GM12878 (cell line): Measurements from ENCODE around the gene C1QTNF9. TPM values are rescaled to one million over a fixed set of nuclear protein-coding genes. Genes with fewer than 3 reads are reported as not detected.

ENCODE experiments used
- EED ChIP-seq: sonication (generic); IDR thresholded peaks from 2 replicates; pipeline ENCODE4 v1.6.1; 2016; ENCODE audit warnings: antibody characterized with exemption, low read depth
- HDAC6 ChIP-seq: fragments of 200-600 bp; sonication (generic); IDR thresholded peaks from one replicate; pipeline ENCODE4 v1.8.0; 2017; ENCODE audit warnings: antibody characterized with exemption; ENCODE audit not compliant: unreplicated experiment
- KAT2A ChIP-seq: conservative IDR thresholded peaks from 2 replicates; pipeline ENCODE4 v1.6.1; 2011; ENCODE audit warnings: low read depth, low read length; ENCODE audit not compliant: control insufficient read depth
- MEF2A ChIP-seq: IDR thresholded peaks from 2 replicates; pipeline ENCODE4 v1.6.1; 2011; ENCODE audit warnings: low read depth, mild to moderate bottlenecking, low read length, moderate library complexity; ENCODE audit not compliant: insufficient read depth
- NFYA ChIP-seq: IDR thresholded peaks from 2 replicates; pipeline ENCODE4 v1.6.1; 2011; ENCODE audit warnings: low read depth, mild to moderate bottlenecking, low read length, improper control_type of control experiment, borderline replicate concordance
- NR2C1 ChIP-seq: fragments of 450-650 bp; IDR thresholded peaks from 2 replicates; pipeline ENCODE4 v1.6.1; 2017; ENCODE audit warnings: antibody characterized with exemption, mild to moderate bottlenecking, moderate library complexity
- NR2C2 ChIP-seq: IDR thresholded peaks from 2 replicates; pipeline ENCODE4 v1.6.1; 2011; ENCODE audit warnings: borderline replicate concordance, low read depth; ENCODE audit not compliant: control insufficient read depth, insufficient read length
- RAD51 ChIP-seq: fragments of 450-650 bp; IDR thresholded peaks from 2 replicates; pipeline ENCODE4 v1.6.1; 2016; ENCODE audit warnings: moderate library complexity, mild to moderate bottlenecking, inconsistent platforms
- RCOR1 ChIP-seq: conservative IDR thresholded peaks from 2 replicates; pipeline ENCODE4 v1.6.1; 2012; ENCODE audit warnings: low read depth, low read length, improper control_type of control experiment
- SUZ12 ChIP-seq: fragments of 200-600 bp; sonication (generic); IDR thresholded peaks from one replicate; pipeline ENCODE4 v1.6.1; 2018; ENCODE audit warnings: antibody characterized with exemption, mild to moderate bottlenecking; ENCODE audit not compliant: unreplicated experiment
- TCF12 ChIP-seq: IDR thresholded peaks from 2 replicates; pipeline ENCODE4 v1.6.1; 2011; ENCODE audit warnings: low read depth, mild to moderate bottlenecking, low read length
- WRNIP1 ChIP-seq: IDR thresholded peaks from 2 replicates; pipeline ENCODE4 v1.6.1; 2011; ENCODE audit warnings: low read depth, low read length, improper control_type of control experiment, borderline replicate concordance
- ZNF217 ChIP-seq: fragments of 450-650 bp; IDR thresholded peaks from 2 replicates; pipeline ENCODE4 v1.6.1; 2017; ENCODE audit warnings: antibody characterized with exemption, mild to moderate bottlenecking
- ZZZ3 ChIP-seq: IDR thresholded peaks from 2 replicates; pipeline ENCODE4 v1.6.1; 2011; ENCODE audit warnings: low read depth; ENCODE audit not compliant: control insufficient read depth, insufficient read length
- polyA plus RNA-seq, 11 experiments: library from polyadenylated mRNA; depleted of rRNA in 4 of 11; unstranded in 6 of 11; stranded (reverse) in 5 of 11; fragments of >200 nt; fragmentation: Nextera tagmentation in 4 of 11; fragmentation: Illumina TruSeq in 1 of 11; extraction: Ambion mirVana in 4 of 11; extraction: Trizol in 1 of 11; gene quantifications; 1 replicate in 1 of 11; 2 replicates in 10 of 11; pipeline versions ENCODE4 v1.2.1 to v1.2.3, GENCODE V29; 2011 to 2016; ENCODE audit warnings: inconsistent platforms in 2 of 11, missing spikeins in 2 of 11, low read depth in 1 of 11
- total RNA-seq, 4 experiments: library from RNA; depleted of rRNA in 3 of 4; stranded (reverse); fragments of >200 nt in 3 of 4; fragmentation: Illumina TruSeq in 1 of 4; extraction: Trizol in 1 of 4; gene quantifications; 2 replicates each; pipeline versions ENCODE4 v1.2.1 to v1.2.3, GENCODE V29; 2013 to 2021
- TF ChIP-seq, protein P1 (sequence below): fragments of 450-650 bp; IDR thresholded peaks from 2 replicates; pipeline ENCODE4 v1.6.1; 2018; ENCODE audit warnings: mild to moderate bottlenecking, low read depth, moderate library complexity; ENCODE audit not compliant: partially characterized antibody
- TF ChIP-seq, protein P2 (sequence below): fragments of 450-650 bp; formaldehyde crosslinking; IDR thresholded peaks from 2 replicates; pipeline ENCODE4 v1.4.0; 2022; ENCODE audit warnings: mild to moderate bottlenecking, moderate library complexity
- TF ChIP-seq, protein P3 (sequence below): fragments of 450-650 bp; conservative IDR thresholded peaks from 2 replicates; pipeline ENCODE4 v1.6.1; 2017; ENCODE audit warnings: mild to moderate bottlenecking, moderate library complexity
- TF ChIP-seq, protein P4 (sequence below): fragments of 450-650 bp; IDR thresholded peaks from 2 replicates; pipeline ENCODE4 v1.6.1; 2017; ENCODE audit warnings: mild to moderate bottlenecking, moderate library complexity

Gene C1QTNF9
- total and polyA plus RNA-seq, 10 of the 15 experiments (the other 5 are each of a cell fraction or from before 2014, with no cell fraction given) = not detected

DNA sequence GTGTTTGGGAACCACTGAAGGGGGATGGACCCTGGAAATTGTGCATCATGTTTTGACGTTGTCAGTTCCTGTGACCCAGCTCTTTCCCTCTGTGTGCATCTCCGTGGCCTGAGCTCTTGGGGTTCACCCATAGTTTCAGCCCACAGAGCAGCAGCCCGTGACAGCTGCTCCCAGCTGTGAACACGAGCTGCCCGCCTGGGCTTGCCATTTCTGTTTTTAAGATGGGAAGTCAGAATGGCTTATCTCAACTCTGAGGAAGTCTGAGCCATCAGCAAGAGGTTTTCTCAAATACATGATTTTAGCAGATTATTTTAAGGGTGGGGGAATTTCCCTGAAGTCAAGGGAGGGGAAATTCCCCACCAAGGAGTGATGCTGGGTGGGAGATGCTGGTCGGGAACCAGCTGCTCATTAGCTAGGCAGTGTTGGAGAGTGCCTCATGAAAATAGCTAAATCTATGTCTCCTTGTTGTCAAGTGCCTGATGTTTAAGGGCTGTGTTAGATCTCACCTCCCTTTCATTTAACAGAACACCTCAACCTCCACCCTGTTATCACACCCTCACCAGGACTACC, 34.8 kb upstream of the C1QTNF9 start (continued):
- TF ChIP-seq NR2C2 (no peak), RAD51 (peak; percentile 33), TCF12 (peak; percentile 96), ZNF217 (0 out of 2 replicates have a peak, but pooled peaks have one; percentile 22), WRNIP1 (no peak), HDAC6 (no peak), ZZZ3 (no peak), RCOR1 (no peak), NR2C1 (no peak), NFYA (no peak), EED (peak; percentile 94), MEF2A (peak; percentile 76; the same call in 1 of the 2 replicates), SUZ12 (no peak), KAT2A (no peak)
- TF ChIP-seq, protein P1, sequence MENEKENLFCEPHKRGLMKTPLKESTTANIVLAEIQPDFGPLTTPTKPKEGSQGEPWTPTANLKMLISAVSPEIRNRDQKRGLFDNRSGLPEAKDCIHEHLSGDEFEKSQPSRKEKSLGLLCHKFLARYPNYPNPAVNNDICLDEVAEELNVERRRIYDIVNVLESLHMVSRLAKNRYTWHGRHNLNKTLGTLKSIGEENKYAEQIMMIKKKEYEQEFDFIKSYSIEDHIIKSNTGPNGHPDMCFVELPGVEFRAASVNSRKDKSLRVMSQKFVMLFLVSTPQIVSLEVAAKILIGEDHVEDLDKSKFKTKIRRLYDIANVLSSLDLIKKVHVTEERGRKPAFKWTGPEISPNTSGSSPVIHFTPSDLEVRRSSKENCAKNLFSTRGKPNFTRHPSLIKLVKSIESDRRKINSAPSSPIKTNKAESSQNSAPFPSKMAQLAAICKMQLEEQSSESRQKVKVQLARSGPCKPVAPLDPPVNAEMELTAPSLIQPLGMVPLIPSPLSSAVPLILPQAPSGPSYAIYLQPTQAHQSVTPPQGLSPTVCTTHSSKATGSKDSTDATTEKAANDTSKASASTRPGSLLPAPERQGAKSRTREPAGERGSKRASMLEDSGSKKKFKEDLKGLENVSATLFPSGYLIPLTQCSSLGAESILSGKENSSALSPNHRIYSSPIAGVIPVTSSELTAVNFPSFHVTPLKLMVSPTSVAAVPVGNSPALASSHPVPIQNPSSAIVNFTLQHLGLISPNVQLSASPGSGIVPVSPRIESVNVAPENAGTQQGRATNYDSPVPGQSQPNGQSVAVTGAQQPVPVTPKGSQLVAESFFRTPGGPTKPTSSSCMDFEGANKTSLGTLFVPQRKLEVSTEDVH = no peak
- TF ChIP-seq, protein P2, sequence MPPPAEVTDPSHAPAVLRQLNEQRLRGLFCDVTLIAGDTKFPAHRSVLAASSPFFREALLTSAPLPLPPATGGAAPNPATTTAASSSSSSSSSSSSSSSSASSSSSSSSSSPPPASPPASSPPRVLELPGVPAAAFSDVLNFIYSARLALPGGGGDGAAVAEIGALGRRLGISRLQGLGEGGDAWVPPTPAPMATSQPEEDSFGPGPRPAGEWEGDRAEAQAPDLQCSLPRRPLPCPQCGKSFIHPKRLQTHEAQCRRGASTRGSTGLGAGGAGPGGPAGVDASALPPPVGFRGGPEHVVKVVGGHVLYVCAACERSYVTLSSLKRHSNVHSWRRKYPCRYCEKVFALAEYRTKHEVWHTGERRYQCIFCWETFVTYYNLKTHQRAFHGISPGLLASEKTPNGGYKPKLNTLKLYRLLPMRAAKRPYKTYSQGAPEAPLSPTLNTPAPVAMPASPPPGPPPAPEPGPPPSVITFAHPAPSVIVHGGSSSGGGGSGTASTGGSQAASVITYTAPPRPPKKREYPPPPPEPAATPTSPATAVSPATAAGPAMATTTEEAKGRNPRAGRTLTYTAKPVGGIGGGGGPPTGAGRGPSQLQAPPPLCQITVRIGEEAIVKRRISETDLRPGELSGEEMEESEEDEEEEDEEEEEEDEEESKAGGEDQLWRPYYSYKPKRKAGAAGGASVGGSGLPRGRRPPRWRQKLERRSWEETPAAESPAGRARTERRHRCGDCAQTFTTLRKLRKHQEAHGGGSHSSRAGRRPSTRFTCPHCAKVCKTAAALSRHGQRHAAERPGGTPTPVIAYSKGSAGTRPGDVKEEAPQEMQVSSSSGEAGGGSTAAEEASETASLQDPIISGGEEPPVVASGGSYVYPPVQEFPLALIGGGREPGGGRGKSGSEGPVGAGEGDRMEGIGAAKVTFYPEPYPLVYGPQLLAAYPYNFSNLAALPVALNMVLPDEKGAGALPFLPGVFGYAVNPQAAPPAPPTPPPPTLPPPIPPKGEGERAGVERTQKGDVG = no peak
- TF ChIP-seq, protein P3, sequence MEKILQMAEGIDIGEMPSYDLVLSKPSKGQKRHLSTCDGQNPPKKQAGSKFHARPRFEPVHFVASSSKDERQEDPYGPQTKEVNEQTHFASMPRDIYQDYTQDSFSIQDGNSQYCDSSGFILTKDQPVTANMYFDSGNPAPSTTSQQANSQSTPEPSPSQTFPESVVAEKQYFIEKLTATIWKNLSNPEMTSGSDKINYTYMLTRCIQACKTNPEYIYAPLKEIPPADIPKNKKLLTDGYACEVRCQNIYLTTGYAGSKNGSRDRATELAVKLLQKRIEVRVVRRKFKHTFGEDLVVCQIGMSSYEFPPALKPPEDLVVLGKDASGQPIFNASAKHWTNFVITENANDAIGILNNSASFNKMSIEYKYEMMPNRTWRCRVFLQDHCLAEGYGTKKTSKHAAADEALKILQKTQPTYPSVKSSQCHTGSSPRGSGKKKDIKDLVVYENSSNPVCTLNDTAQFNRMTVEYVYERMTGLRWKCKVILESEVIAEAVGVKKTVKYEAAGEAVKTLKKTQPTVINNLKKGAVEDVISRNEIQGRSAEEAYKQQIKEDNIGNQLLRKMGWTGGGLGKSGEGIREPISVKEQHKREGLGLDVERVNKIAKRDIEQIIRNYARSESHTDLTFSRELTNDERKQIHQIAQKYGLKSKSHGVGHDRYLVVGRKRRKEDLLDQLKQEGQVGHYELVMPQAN = no peak
- TF ChIP-seq, protein P4, sequence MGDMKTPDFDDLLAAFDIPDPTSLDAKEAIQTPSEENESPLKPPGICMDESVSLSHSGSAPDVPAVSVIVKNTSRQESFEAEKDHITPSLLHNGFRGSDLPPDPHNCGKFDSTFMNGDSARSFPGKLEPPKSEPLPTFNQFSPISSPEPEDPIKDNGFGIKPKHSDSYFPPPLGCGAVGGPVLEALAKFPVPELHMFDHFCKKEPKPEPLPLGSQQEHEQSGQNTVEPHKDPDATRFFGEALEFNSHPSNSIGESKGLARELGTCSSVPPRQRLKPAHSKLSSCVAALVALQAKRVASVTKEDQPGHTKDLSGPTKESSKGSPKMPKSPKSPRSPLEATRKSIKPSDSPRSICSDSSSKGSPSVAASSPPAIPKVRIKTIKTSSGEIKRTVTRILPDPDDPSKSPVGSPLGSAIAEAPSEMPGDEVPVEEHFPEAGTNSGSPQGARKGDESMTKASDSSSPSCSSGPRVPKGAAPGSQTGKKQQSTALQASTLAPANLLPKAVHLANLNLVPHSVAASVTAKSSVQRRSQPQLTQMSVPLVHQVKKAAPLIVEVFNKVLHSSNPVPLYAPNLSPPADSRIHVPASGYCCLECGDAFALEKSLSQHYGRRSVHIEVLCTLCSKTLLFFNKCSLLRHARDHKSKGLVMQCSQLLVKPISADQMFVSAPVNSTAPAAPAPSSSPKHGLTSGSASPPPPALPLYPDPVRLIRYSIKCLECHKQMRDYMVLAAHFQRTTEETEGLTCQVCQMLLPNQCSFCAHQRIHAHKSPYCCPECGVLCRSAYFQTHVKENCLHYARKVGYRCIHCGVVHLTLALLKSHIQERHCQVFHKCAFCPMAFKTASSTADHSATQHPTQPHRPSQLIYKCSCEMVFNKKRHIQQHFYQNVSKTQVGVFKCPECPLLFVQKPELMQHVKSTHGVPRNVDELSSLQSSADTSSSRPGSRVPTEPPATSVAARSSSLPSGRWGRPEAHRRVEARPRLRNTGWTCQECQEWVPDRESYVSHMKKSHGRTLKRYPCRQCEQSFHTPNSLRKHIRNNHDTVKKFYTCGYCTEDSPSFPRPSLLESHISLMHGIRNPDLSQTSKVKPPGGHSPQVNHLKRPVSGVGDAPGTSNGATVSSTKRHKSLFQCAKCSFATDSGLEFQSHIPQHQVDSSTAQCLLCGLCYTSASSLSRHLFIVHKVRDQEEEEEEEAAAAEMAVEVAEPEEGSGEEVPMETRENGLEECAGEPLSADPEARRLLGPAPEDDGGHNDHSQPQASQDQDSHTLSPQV = no peak
